ENCODE measurements around the gene TKTL1. TPM values are rescaled to one million over a fixed set of nuclear protein-coding genes. Genes with fewer than 3 reads are reported as not detected.
A peak's percentile ranks its signal among the peaks of the same experiment; 100 is the strongest.

TKTL1 gene
- total RNA-seq, 1 experiment from 2014 or later: not detected

DNA sequence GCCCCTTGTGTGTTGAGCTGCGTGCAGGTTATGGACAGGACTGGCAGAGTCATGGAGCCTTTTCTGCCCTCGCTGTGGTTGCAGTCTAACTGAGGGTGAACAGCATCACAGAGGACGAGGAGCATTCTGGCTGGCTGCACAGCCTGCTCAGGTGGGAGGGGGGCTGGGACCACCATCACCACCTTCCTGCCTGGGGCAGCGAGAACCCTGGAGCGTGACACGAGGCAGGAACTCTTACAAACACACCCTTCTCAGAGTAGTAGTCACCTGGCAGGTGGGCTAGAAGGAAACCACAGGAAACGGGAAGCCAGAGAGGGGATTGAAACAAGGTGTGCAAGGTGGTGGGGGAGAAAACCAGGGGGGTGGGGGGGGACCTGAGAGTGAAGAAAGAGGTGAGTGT is 25.6 kb downstream of the TKTL1 start:
- ATAC-seq (no peak), DNase-seq (ENCODE audit: low read depth, low spot score) (no peak)
- no peak for TF ChIP-seq SIN3A (IDR thresholded peaks at IDR 0.05; ENCODE audit: borderline replicate concordance, insufficient read depth, low read depth, low read length)
- TF ChIP-seq, protein P1, sequence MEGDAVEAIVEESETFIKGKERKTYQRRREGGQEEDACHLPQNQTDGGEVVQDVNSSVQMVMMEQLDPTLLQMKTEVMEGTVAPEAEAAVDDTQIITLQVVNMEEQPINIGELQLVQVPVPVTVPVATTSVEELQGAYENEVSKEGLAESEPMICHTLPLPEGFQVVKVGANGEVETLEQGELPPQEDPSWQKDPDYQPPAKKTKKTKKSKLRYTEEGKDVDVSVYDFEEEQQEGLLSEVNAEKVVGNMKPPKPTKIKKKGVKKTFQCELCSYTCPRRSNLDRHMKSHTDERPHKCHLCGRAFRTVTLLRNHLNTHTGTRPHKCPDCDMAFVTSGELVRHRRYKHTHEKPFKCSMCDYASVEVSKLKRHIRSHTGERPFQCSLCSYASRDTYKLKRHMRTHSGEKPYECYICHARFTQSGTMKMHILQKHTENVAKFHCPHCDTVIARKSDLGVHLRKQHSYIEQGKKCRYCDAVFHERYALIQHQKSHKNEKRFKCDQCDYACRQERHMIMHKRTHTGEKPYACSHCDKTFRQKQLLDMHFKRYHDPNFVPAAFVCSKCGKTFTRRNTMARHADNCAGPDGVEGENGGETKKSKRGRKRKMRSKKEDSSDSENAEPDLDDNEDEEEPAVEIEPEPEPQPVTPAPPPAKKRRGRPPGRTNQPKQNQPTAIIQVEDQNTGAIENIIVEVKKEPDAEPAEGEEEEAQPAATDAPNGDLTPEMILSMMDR (IDR thresholded peaks at IDR 0.05): no peak
- no peak for TF ChIP-seq POLR2AphosphoS5 (IDR thresholded peaks at IDR 0.05; ENCODE audit: low read depth, low read length)
- no peak for TF ChIP-seq TCF7L2 (IDR thresholded peaks at IDR 0.05; ENCODE audit: low read depth, low read length)
- TF ChIP-seq, protein P2, sequence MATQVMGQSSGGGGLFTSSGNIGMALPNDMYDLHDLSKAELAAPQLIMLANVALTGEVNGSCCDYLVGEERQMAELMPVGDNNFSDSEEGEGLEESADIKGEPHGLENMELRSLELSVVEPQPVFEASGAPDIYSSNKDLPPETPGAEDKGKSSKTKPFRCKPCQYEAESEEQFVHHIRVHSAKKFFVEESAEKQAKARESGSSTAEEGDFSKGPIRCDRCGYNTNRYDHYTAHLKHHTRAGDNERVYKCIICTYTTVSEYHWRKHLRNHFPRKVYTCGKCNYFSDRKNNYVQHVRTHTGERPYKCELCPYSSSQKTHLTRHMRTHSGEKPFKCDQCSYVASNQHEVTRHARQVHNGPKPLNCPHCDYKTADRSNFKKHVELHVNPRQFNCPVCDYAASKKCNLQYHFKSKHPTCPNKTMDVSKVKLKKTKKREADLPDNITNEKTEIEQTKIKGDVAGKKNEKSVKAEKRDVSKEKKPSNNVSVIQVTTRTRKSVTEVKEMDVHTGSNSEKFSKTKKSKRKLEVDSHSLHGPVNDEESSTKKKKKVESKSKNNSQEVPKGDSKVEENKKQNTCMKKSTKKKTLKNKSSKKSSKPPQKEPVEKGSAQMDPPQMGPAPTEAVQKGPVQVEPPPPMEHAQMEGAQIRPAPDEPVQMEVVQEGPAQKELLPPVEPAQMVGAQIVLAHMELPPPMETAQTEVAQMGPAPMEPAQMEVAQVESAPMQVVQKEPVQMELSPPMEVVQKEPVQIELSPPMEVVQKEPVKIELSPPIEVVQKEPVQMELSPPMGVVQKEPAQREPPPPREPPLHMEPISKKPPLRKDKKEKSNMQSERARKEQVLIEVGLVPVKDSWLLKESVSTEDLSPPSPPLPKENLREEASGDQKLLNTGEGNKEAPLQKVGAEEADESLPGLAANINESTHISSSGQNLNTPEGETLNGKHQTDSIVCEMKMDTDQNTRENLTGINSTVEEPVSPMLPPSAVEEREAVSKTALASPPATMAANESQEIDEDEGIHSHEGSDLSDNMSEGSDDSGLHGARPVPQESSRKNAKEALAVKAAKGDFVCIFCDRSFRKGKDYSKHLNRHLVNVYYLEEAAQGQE (IDR thresholded peaks at IDR 0.05; ENCODE audit: insufficient read depth in 1 of 2, low read depth in 2 of 2, low read length in 1 of 2): no peak
- BruUV-seq (replicated peaks): no TSS peak
- CTCF ChIA-PET: no interaction called here
- POLR2A ChIA-PET: no interaction called here
- no peaks in the 10 kb centered on the region for H3K9me3 ChIP-seq (ENCODE audit: control insufficient read depth, insufficient read depth, low read depth, low read length)
- intact Hi-C loops (cut with micrococcal nuclease; ENCODE audit: unreplicated experiment): no loop called here
- no peak overlapping the region for H3K4me3 ChIP-seq (ENCODE audit: low read depth in 2 of 2, low read length in 2 of 2)
- in situ Hi-C loops (cut with HindIII; ENCODE audit: low pct_unique_long_range_greater_than_20kb, low sequenced_read_pairs): no loop called here
- no peaks in the 10 kb centered on the region for H3K4me1 ChIP-seq (ENCODE audit: control insufficient read depth, insufficient read depth, low read length)
- peaks cover 5% of the 10 kb centered on the region; the same call in 1 of the 2 replicates for H3K27me3 ChIP-seq (ENCODE audit: control insufficient read depth, insufficient read depth, low read length)
- no peak overlapping the region for H3K27ac ChIP-seq (ENCODE audit: low read length)
- H3K36me3 ChIP-seq (ENCODE audit: control insufficient read depth, insufficient read depth, low read length): no peaks in the 10 kb centered on the region

GRCh38 chrX:154321594-154321993 is 26.0 kb downstream of the TKTL1 start:
- no peak overlapping the region for H3K4me3 ChIP-seq (ENCODE audit: low read depth in 2 of 2, low read length in 2 of 2)
- peak; percentile 75 for ATAC-seq
- TF ChIP-seq, protein P2 (IDR thresholded peaks at IDR 0.05; ENCODE audit: insufficient read depth in 1 of 2, low read depth in 2 of 2, low read length in 1 of 2): no peak
- TF ChIP-seq SIN3A (IDR thresholded peaks at IDR 0.05; ENCODE audit: borderline replicate concordance, insufficient read depth, low read depth, low read length) (no peak), POLR2AphosphoS5 (IDR thresholded peaks at IDR 0.05; ENCODE audit: low read depth, low read length) (no peak), TCF7L2 (IDR thresholded peaks at IDR 0.05; ENCODE audit: low read depth, low read length) (no peak)
- TF ChIP-seq, protein P1 (IDR thresholded peaks at IDR 0.05): peak; percentile 60
- H3K4me1 ChIP-seq (ENCODE audit: control insufficient read depth, insufficient read depth, low read length): no peaks in the 10 kb centered on the region
- ChIA-PET POLR2A (no interaction called here), CTCF (no interaction called here)
- H3K9me3 ChIP-seq (ENCODE audit: control insufficient read depth, insufficient read depth, low read depth, low read length): no peaks in the 10 kb centered on the region
- intact Hi-C loops (cut with micrococcal nuclease; ENCODE audit: unreplicated experiment): no loop called here
- H3K27ac ChIP-seq (ENCODE audit: low read length): no peak overlapping the region
- in situ Hi-C loops (cut with HindIII; ENCODE audit: low pct_unique_long_range_greater_than_20kb, low sequenced_read_pairs): no loop called here
- H3K27me3 ChIP-seq (ENCODE audit: control insufficient read depth, insufficient read depth, low read length): peaks cover 7% of the 10 kb centered on the region; the same call in 1 of the 2 replicates
- no peaks in the 10 kb centered on the region for H3K36me3 ChIP-seq (ENCODE audit: control insufficient read depth, insufficient read depth, low read length)
- no TSS peak for BruUV-seq (replicated peaks)
- no peak for DNase-seq (ENCODE audit: low read depth, low spot score)

Measured in Panc1 (cell line).